ENCODE measurements around the gene RBX1. TPM values are rescaled to one million over a fixed set of nuclear protein-coding genes. Genes with fewer than 3 reads are reported as not detected.

RBX1 gene
- total RNA-seq, 1 donor from 2014 or later = 54.8 TPM

- Histone ChIP-seq H3K9me3 (no peaks in the 10 kb centered on the region), H3K4me3 (peak overlapping the region; percentile 66 to 82), H3K27ac (peak overlapping the region; percentile 98), H3K27me3 (no peaks in the 10 kb centered on the region), H3K4me1 (peaks cover 13% of the 10 kb centered on the region), H3K36me3 (no peaks in the 10 kb centered on the region)
- TF ChIP-seq POLR2AphosphoS5 (IDR thresholded peaks at IDR 0.05; ENCODE audit: insufficient read depth in 1 of 2, low read depth in 1 of 2) = peak in 1 of 2 donors; percentile 6
- TF ChIP-seq, protein P1, sequence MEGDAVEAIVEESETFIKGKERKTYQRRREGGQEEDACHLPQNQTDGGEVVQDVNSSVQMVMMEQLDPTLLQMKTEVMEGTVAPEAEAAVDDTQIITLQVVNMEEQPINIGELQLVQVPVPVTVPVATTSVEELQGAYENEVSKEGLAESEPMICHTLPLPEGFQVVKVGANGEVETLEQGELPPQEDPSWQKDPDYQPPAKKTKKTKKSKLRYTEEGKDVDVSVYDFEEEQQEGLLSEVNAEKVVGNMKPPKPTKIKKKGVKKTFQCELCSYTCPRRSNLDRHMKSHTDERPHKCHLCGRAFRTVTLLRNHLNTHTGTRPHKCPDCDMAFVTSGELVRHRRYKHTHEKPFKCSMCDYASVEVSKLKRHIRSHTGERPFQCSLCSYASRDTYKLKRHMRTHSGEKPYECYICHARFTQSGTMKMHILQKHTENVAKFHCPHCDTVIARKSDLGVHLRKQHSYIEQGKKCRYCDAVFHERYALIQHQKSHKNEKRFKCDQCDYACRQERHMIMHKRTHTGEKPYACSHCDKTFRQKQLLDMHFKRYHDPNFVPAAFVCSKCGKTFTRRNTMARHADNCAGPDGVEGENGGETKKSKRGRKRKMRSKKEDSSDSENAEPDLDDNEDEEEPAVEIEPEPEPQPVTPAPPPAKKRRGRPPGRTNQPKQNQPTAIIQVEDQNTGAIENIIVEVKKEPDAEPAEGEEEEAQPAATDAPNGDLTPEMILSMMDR (IDR thresholded peaks at IDR 0.05) = no peak
- DNase-seq (ENCODE audit: extremely low spot score in 2 of 2) = peak in 1 of 2 donors; percentile 89
- intact Hi-C loops (cut with DNase I) = loop anchor here (1.0 to 2.0 kb wide), 2 partner anchors 69 to 71 kb away; partner anchors contain the start of gene RBX1
Observed at GRCh38 chr22:41021613-41022454, 70.7 kb downstream of the RBX1 start.

DNA sequence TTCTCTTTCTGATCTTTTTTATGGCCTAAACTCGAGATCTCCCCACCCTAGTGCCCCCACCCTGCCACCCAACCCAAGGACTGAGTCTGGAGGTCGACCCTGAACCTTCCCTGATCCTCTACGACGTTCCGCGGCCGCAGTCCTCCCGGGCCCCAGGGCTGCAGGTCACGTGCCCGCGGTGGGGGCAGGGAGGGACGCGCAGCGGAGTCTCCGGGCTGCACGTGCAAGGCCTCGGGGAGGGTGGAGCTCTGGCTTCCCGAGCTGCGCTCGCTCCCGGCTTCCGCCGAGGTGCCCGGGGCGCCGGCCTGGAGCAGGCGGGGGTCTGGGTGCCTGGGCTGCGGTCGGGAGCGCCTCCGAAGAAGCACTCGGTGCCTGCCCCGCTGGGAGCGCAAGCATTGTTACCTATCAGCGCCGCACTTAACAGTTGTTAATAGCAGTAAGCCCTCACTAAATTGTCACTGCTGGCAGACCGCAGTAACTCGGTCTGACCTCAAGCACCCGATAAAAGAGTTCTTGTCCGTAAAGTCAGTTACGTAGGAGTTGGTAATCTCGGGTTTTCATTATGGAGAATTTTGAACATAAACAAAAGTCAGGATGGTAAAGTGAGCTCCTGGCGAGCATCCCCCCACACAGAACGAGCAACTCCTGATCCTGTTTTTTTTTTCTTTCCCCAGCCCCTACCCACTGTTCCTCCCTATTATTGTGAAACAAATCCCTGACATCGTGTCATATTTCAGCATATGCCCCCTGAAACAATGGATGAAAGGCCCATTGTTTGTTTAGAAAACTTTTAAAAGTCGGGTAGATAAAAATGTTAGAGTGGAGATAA, 71.5 kb downstream of the RBX1 start:
- H3K36me3 ChIP-seq = no peaks in the 10 kb centered on the region
- peak in 1 of 2 donors; percentile 93 for DNase-seq (ENCODE audit: extremely low spot score in 2 of 2)
- H3K4me3 ChIP-seq = peak overlapping the region; percentile 66 to 82
- H3K27ac ChIP-seq = peak overlapping the region; percentile 98
- no peaks in the 10 kb centered on the region for H3K9me3 ChIP-seq
- H3K4me1 ChIP-seq = peaks cover 13% of the 10 kb centered on the region
- peak; percentile 80 to 94 for TF ChIP-seq POLR2AphosphoS5 (IDR thresholded peaks at IDR 0.05; ENCODE audit: insufficient read depth in 1 of 2, low read depth in 1 of 2)
- TF ChIP-seq, protein P1 (IDR thresholded peaks at IDR 0.05) = no peak
- TF ChIP-seq POLR2A (IDR thresholded peaks at IDR 0.05) = peak in 1 of 2 donors; percentile 76
- H3K27me3 ChIP-seq = no peaks in the 10 kb centered on the region
- intact Hi-C loops (cut with DNase I) = loop anchor here (1.0 to 2.0 kb wide), 2 partner anchors 68 to 71 kb away; partner anchors contain the start of gene RBX1

Small RNAs within 50 kb of the gene (small RNA-seq; reads per million reads assigned to genes)
- gene RF00017 = not detected
- gene RNU6-379P = not detected

Other genes starting within 250 kb of the RBX1 start
- 18.4 TPM for gene SLC25A17, start 132.0 kb upstream of the RBX1 start, total RNA-seq
- 143 TPM for gene ST13, start 94.7 kb upstream of the RBX1 start, total RNA-seq
- 12.8 TPM for gene XPNPEP3, start 94.2 kb upstream of the RBX1 start, total RNA-seq
- not detected for gene DNAJB7, start 89.3 kb upstream of the RBX1 start, total RNA-seq
- gene EP300, start 141.2 kb downstream of the RBX1 start, total RNA-seq = 99.9 TPM

Data from vagina (tissue), 2 donors.